Fibroblast of mammary gland (primary cell): ENCODE measurements around the gene PTPRN2.

Experiments
- DNase-seq: peaks from one replicate; pipeline ENCODE4 v3.0.0-alpha.2; 2010; ENCODE audit warnings: low read depth
- H3K4me3 ChIP-seq: 2 replicates; pipeline ENCODE4 v1.5.1; 2011; ENCODE audit warnings: low read depth, mild to moderate bottlenecking, low read length, moderate library complexity; ENCODE audit not compliant: control insufficient read depth
- CTCF ChIP-seq: conservative IDR thresholded peaks from 2 replicates; pipeline ENCODE4 v1.5.1; 2011; ENCODE audit warnings: low read depth, low read length, inconsistent platforms; ENCODE audit not compliant: control insufficient read depth, insufficient read depth

PTPRN2 gene

GRCh38 chr7:158468700-158469296 lies 118.8 kb downstream of the PTPRN2 start:
- H3K4me3 ChIP-seq, result no peak overlapping the region
- no peak for DNase-seq
- TF ChIP-seq CTCF, result no peak

GRCh38 chr7:158468181-158468580 lies 119.4 kb downstream of the PTPRN2 start:
- TF ChIP-seq CTCF, result no peak
- no peak for DNase-seq
- H3K4me3 ChIP-seq, result no peak overlapping the region

- no peak for TF ChIP-seq CTCF
- H3K4me3 ChIP-seq, result no peak overlapping the region
- DNase-seq, result no peak
These were observed 120.1 kb downstream of the PTPRN2 start for GRCh38 chr7:158467562-158467961.

GRCh38 chr7:158463317-158463716 lies 124.3 kb downstream of the PTPRN2 start:
- DNase-seq, result no peak
- TF ChIP-seq CTCF, result no peak
- H3K4me3 ChIP-seq, result no peak overlapping the region

GRCh38 chr7:158461824-158462223 lies 125.8 kb downstream of the PTPRN2 start:
- no peak for DNase-seq
- TF ChIP-seq CTCF, result no peak
- no peak overlapping the region for H3K4me3 ChIP-seq

GRCh38 chr7:158460665-158461064 lies 127.0 kb downstream of the PTPRN2 start:
- no peak for DNase-seq
- H3K4me3 ChIP-seq, result no peak overlapping the region
- TF ChIP-seq CTCF, result no peak
